Kidney epithelial cell (primary cell): ENCODE measurements around the gene OR4E2. TPM values are rescaled to one million over a fixed set of nuclear protein-coding genes. Genes with fewer than 3 reads are reported as not detected.
"Not testable (repeated sequence)": the region's sequence is repeated elsewhere in the genome, so short reads cannot be mapped to it uniquely, and the experiment has no call there.

Source experiments
- DNase-seq: peaks from one replicate; pipeline ENCODE4 v3.0.0-alpha.2; 2010; ENCODE audit warnings: low read depth
- H3K27me3 ChIP-seq: 2 replicates; pipeline ENCODE4 v1.6.0; 2011; ENCODE audit warnings: low read length; ENCODE audit not compliant: control insufficient read depth, insufficient read depth
- H3K36me3 ChIP-seq: 2 replicates; pipeline ENCODE4 v1.5.1; 2011; ENCODE audit warnings: low read length; ENCODE audit not compliant: control insufficient read depth, insufficient read depth
- H3K4me3 ChIP-seq: 2 replicates; pipeline ENCODE4 v1.5.1; 2011; ENCODE audit warnings: low read depth, mild to moderate bottlenecking, control low read depth, low read length
- total RNA-seq: library from RNA; depleted of rRNA; stranded (reverse); fragments of >200 nt; gene quantifications from 2 replicates; pipeline ENCODE4 v1.2.3, GENCODE V29; 2015
- TF ChIP-seq, protein P1 (sequence below): IDR thresholded peaks from 2 replicates; pipeline ENCODE4 v1.5.1; 2011; ENCODE audit warnings: mild to moderate bottlenecking, moderate library complexity, low read length, control low read depth, inconsistent platforms; ENCODE audit not compliant: insufficient read depth, poor library complexity, severe bottlenecking

The OR4E2 gene
- total RNA-seq, 1 donor from 2014 or later = not detected

GRCh38 chr14:21673718-21674117 lies 20.1 kb downstream of the OR4E2 start, which contains the start of gene OR4E1:
OR4E1 (minus strand) TSS chr14:21673818; CDS start chr14:21670935, 2,883 bp downstream.
- no peak for DNase-seq
- Histone ChIP-seq H3K27me3 (no peaks in the 10 kb centered on the region), H3K4me3 (no peak within 1 kb of the TSS), H3K36me3 (no peaks in the 10 kb centered on the region)
- TF ChIP-seq, protein P1, sequence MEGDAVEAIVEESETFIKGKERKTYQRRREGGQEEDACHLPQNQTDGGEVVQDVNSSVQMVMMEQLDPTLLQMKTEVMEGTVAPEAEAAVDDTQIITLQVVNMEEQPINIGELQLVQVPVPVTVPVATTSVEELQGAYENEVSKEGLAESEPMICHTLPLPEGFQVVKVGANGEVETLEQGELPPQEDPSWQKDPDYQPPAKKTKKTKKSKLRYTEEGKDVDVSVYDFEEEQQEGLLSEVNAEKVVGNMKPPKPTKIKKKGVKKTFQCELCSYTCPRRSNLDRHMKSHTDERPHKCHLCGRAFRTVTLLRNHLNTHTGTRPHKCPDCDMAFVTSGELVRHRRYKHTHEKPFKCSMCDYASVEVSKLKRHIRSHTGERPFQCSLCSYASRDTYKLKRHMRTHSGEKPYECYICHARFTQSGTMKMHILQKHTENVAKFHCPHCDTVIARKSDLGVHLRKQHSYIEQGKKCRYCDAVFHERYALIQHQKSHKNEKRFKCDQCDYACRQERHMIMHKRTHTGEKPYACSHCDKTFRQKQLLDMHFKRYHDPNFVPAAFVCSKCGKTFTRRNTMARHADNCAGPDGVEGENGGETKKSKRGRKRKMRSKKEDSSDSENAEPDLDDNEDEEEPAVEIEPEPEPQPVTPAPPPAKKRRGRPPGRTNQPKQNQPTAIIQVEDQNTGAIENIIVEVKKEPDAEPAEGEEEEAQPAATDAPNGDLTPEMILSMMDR = no peak

DNA sequence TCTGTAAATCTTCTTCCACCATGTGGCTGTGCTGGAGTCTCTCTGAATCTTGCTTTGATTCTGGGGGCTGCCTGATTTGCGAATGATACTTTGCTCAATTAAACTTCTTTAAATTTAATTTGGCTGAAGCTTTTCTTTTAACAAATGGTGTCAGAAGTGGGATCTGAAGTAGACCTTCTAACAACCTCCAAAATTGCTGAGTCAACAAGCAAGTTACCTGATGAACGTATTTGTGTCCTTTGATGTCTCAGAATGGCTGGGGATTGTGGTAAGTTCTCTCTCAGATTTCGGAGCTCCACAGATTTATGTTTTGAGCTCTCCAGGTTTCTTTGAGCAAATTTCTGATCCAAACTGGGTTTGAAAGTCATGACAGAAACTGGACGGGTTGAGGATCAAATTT lies 21.9 kb downstream of the OR4E2 start:
- Histone ChIP-seq H3K4me3 (no peak overlapping the region), H3K27me3 (no peaks in the 10 kb centered on the region), H3K36me3 (no peaks in the 10 kb centered on the region)
- TF ChIP-seq, protein P1 = no peak
- DNase-seq = no peak

DNA sequence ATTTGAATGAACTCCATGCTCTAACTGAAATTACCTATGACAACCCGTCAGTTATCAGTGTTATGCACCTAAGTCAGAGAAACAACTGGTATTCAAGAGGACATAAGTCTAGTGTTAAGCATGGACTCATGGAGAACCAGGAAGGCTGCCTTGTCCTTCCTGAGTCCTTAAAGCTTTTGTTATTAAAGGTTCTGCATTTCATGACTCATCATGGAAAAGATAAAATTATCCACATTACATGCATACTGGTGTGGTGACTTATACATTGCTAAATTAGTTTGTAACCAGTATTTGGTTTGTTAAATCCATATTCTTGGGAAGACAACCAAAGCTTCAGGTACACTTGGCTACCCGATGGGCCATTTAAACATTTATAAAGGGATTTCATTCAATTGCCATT lies 26.4 kb downstream of the OR4E2 start:
- H3K4me3 ChIP-seq = no peak overlapping the region
- DNase-seq = no peak
- no peaks in the 10 kb centered on the region for H3K36me3 ChIP-seq
- TF ChIP-seq, protein P1 = no peak
- no peaks in the 10 kb centered on the region for H3K27me3 ChIP-seq

DNA sequence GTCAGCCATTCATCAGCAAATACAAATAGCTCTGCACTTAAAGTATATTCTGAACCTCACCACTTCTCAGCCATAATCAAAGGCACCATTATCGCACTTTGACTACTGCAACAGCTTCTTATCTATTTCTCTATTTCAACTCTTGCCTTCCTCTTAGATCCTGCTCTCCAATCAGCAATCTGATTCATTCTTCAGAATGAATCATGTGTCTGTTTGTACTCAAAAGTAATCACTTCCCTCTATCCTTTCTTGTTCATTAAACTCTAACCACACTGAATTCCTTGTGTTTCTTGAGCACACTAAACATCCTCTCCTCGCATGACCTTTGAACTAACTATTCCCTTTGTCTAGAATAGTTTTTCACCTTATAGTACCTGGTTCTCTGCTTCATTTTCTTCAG lies 32.8 kb downstream of the OR4E2 start:
- no peak for DNase-seq
- no peak overlapping the region for H3K4me3 ChIP-seq
- H3K36me3 ChIP-seq = no peaks in the 10 kb centered on the region
- H3K27me3 ChIP-seq = no peaks in the 10 kb centered on the region
- TF ChIP-seq, protein P1 = no peak

GRCh38 chr14:21694425-21694824 lies 40.8 kb downstream of the OR4E2 start:
- H3K27me3 ChIP-seq = no peaks in the 10 kb centered on the region
- H3K4me3 ChIP-seq = no peak overlapping the region
- TF ChIP-seq, protein P1 = no peak
- no peaks in the 10 kb centered on the region for H3K36me3 ChIP-seq
- no peak for DNase-seq

DNA sequence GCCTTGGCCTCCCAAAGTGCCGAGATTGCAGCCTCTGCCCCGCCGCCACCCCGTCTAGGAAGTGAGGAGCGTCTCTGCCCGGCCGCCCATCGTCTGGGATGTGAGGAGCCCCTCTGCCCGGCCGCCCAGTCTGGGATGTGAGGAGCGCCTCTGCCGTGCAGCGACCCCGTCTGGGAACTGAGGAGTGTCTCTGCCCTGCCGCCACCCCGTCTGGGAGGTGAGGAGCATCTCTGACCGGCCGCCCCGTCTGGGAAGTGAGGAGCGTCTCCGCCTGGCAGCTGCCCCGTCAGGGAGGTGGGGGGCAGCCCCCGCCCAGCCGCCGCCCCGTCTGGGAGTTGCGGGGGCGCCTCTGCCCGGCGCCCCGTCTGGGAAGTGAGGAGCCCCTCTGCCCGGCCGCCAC lies 44.0 kb downstream of the OR4E2 start:
- H3K27me3 ChIP-seq, H3K4me3 ChIP-seq, DNase-seq, H3K36me3 ChIP-seq: not testable (repeated sequence)

GRCh38 chr14:21698538-21698937 lies 44.9 kb downstream of the OR4E2 start:
- H3K27me3 ChIP-seq, DNase-seq, H3K4me3 ChIP-seq, H3K36me3 ChIP-seq: not testable (repeated sequence)
